IPS-15b (cell line): ENCODE data around the gene CD58.
"Not testable (repeated sequence)": the region's sequence is repeated elsewhere in the genome, so short reads cannot be mapped to it uniquely, and the experiment has no call there.

Source experiments
- H3K27me3 ChIP-seq: one replicate; pipeline ENCODE4 v1.6.1; 2013; ENCODE audit warnings: low read length; ENCODE audit not compliant: control insufficient read depth, insufficient read depth
- H3K36me3 ChIP-seq: one replicate; pipeline ENCODE4 v1.6.1; 2013; ENCODE audit warnings: low read length; ENCODE audit not compliant: control insufficient read depth, insufficient read depth
- H3K4me1 ChIP-seq: one replicate; pipeline ENCODE4 v1.6.1; 2013; ENCODE audit warnings: mild to moderate bottlenecking, low read length; ENCODE audit not compliant: control insufficient read depth, insufficient read depth
- H3K4me3 ChIP-seq: one replicate; pipeline ENCODE4 v1.5.1; 2013; ENCODE audit warnings: low read depth, low read length
- H3K9ac ChIP-seq: one replicate; pipeline ENCODE4 v1.6.1; 2013; ENCODE audit warnings: low read depth, mild to moderate bottlenecking, low read length
- H3K9me3 ChIP-seq: one replicate; pipeline ENCODE4 v1.6.1; 2013; ENCODE audit warnings: mild to moderate bottlenecking, low read length; ENCODE audit not compliant: control insufficient read depth, insufficient read depth

The CD58 gene

GRCh38 chr1:116570358-116571214, at the start of gene CD58:
CD58 (minus strand) TSS chr1:116571026; CDS start chr1:116570972, 54 bp downstream.
- peaks cover 16% of the 10 kb centered on the region for H3K27me3 ChIP-seq
- peaks cover 2% of the 10 kb centered on the region for H3K4me1 ChIP-seq

DNA sequence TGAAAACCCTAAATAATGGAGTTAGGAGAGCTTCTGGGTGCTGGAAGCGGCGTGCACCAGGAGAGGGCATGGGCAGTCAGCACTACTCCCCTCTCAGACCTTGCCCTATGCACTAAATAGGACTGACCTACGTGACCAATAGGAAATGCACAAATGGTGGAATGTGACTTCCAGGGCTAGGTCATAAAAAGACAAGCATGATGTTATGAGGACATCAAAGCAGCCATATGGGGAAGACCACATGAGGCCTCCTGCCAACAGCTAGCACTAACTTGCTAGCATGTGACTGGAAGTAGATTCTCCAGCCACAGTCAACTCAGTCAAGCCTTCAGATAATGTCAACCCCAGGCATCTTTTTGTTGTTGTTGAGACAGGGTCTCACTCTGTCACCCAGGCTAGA, 49.6 kb upstream of the CD58 start:
- H3K4me3 ChIP-seq, H3K36me3 ChIP-seq, H3K9me3 ChIP-seq, H3K27me3 ChIP-seq, H3K4me1 ChIP-seq, H3K9ac ChIP-seq: not testable (repeated sequence)

More at GRCh38 chr1:116570358-116571214, at the start of gene CD58:
- H3K4me3 ChIP-seq: peak within 1 kb of the TSS; percentile 79
- no peaks in the 10 kb centered on the region for H3K9me3 ChIP-seq
- H3K36me3 ChIP-seq: no peaks in the 10 kb centered on the region
- peak within 1 kb of the TSS; percentile 65 for H3K9ac ChIP-seq

DNA sequence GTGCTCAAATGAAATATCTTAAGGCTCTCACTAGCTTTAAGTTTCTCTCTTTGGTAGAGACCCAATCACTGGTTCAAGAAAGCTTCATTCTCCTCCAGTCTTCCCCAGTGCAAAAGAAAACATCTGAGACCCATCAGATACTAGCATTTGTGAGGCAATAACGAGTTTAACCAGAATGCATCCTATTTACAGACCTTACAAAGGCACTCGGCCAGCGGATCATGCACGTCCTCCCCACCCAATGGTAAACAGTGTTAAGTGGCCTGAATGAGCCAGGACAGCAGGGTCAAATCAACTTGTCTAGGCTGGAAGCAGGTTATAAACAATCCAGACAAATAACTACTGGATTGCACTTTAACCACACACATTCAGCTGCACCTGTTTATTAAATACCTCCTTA, 48.3 kb upstream of the CD58 start:
- H3K9me3 ChIP-seq, H3K9ac ChIP-seq, H3K4me3 ChIP-seq, H3K4me1 ChIP-seq, H3K27me3 ChIP-seq, H3K36me3 ChIP-seq: not testable (repeated sequence)

GRCh38 chr1:116617808-116618207, 47.0 kb upstream of the CD58 start:
- H3K9ac ChIP-seq, H3K27me3 ChIP-seq, H3K4me3 ChIP-seq, H3K36me3 ChIP-seq, H3K4me1 ChIP-seq, H3K9me3 ChIP-seq: not testable (repeated sequence)

DNA sequence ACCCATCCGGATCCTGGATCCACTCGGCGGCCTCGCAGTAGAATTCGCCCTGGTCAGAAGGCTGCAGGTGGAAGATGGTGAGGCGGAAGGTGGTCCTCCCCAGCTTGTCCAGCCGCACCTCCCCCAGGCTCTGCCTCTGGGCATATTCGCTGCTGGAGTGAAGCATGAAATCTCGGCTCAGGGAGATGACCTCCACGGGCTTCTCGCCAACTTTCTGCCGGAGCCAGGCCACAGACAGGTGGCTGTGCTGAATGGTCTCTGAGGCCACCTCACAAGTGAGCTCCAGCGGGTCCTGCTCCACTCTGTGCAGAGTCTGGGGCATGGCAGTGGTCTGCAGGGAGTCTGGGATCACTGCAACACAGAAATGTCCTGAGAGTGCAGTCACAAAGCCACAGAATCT, 43.0 kb upstream of the CD58 start:
- H3K27me3 ChIP-seq, H3K36me3 ChIP-seq, H3K4me3 ChIP-seq, H3K9me3 ChIP-seq, H3K4me1 ChIP-seq, H3K9ac ChIP-seq: not testable (repeated sequence)

DNA sequence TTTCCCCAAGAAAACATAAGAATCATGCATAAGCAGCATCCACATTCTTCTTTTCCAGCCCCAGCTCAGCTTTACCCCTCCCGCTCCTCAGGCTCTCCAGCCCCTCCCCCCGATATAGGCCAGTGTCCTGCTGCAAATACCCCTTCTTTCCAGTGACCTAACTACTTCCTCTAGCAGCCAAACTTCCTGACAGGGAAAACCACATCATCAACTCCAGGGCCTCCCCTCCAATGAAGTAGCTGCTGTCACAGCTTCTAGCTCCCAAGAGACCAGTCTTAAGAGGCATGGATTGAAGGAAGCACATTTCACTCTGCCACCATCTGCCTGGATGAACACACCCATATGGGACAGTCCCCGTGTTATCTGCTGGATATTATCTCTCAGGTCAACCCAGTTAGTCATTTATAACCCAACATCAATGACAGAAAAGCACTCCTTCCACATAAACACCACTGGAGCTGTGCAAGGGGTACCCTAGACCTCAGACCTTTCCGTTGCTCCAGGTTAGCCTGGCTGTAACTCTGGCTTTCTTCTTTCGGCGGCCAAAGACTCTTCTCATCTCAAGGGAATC, 39.1 kb upstream of the CD58 start:
- H3K9me3 ChIP-seq, H3K27me3 ChIP-seq, H3K9ac ChIP-seq, H3K4me3 ChIP-seq, H3K4me1 ChIP-seq, H3K36me3 ChIP-seq: not testable (repeated sequence)

DNA sequence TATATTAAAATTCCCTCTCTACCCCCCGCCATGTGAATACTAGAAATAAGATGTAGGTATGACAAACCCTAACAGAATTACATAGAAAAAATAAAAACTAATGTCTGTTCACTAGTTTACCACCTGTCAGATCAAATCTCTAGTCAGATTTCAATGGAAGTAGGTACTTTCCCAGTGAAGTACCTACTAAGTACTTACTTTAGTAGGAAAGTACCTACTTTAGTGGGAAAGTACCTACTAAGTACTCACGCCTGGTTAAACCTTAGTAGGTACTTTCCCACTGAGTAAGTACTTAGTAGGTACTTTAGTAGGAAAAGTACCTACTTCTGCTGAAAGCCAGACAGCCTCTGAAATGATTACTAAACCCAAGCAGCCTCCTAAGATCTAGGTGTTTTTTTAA, 38.0 kb upstream of the CD58 start:
- not testable (repeated sequence) for H3K27me3 ChIP-seq, H3K9me3 ChIP-seq, H3K9ac ChIP-seq, H3K4me3 ChIP-seq, H3K36me3 ChIP-seq, H3K4me1 ChIP-seq

DNA sequence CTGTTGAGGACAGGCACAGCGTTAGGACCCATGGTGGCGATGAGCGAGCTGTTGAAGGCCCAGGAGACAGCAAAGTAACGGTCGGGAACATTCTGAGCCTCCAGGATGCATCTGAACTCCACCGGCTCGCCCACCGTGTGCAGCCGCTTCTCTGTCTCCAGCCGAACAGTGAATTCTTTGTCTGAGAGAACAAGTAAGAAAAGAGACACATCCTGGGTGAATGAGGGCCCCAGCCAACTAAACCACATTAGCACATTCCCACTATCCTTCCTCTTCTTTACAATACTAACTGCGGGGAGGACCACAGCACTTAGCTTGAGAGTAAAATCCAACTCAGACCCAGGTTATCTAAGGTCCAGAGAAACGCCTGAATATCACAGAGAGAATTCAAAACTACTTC, 37.3 kb upstream of the CD58 start:
- H3K27me3 ChIP-seq, H3K9ac ChIP-seq, H3K36me3 ChIP-seq, H3K4me1 ChIP-seq, H3K4me3 ChIP-seq, H3K9me3 ChIP-seq: not testable (repeated sequence)

DNA sequence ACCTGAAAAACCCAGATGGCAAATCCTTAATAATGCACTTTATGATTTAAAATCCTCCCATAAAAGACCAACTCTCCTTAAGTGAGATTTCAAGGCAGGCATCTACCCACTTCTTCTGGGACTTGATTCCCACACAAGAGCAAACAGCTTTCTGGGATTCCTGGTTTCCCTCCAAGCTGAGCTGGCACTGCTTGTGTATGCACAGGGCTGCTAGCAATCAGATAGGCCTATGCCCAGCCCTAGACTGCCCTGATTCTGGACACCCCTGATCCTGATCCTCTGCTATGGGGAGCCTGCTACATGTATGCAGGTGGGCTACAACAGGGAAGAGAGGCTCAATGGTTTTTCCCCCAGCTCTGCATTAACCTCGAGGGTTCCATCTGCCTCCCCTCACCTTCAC, 36.6 kb upstream of the CD58 start:
- not testable (repeated sequence) for H3K36me3 ChIP-seq, H3K27me3 ChIP-seq, H3K9ac ChIP-seq, H3K9me3 ChIP-seq, H3K4me3 ChIP-seq, H3K4me1 ChIP-seq

DNA sequence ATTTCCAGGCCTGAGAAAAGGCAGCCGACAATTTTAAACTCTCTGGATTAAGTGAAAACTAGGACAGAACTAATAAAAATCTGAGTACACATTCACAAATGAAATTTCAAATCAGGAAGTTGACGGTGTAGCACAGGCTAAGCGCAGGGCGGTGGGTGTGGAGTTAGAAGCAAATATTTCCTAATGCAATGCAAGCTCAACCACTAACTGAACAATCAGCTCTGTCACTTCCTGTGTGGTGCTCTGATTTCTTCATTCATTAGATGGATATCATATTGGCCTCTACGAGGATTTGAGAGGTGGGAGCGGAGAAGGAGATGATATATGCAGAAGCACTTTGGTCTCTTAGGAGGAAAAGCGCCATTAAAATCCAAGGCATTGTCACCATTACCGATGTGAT, 35.2 kb upstream of the CD58 start:
- H3K27me3 ChIP-seq, H3K9me3 ChIP-seq, H3K9ac ChIP-seq, H3K36me3 ChIP-seq, H3K4me1 ChIP-seq, H3K4me3 ChIP-seq: not testable (repeated sequence)

GRCh38 chr1:116605315-116605714, 34.5 kb upstream of the CD58 start:
- no peak overlapping the region for H3K9ac ChIP-seq
- no peaks in the 10 kb centered on the region for H3K4me1 ChIP-seq
- no peak overlapping the region for H3K4me3 ChIP-seq
- no peaks in the 10 kb centered on the region for H3K27me3 ChIP-seq
- H3K9me3 ChIP-seq: no peaks in the 10 kb centered on the region
- H3K36me3 ChIP-seq: no peaks in the 10 kb centered on the region

DNA sequence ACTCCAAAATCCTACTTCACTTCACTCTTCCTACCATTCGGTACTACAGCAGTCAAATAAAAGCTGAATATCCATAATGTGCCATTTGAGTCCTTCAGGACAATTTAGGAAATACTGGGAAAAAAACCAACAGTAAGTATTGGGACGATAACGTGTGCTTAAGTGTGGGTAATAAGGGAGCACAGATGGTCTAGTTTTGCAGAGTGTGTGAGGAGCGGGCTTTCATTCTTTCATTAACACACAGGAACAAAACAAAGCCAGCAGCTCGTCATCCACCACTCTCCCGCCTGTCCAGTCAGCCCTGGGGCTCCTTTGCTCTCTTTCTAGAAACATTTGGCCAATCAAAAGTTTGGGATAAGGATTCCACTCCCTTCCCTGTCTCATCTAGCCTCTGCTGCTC, 33.6 kb upstream of the CD58 start:
- H3K36me3 ChIP-seq, H3K4me1 ChIP-seq, H3K27me3 ChIP-seq, H3K4me3 ChIP-seq, H3K9ac ChIP-seq, H3K9me3 ChIP-seq: not testable (repeated sequence)
